HG02798 (cell line): ENCODE measurements around the gene CDK11A.
A peak's percentile ranks its signal among the peaks of the same experiment; 100 is the strongest.
"Not testable (repeated sequence)": the region's sequence is repeated elsewhere in the genome, so short reads cannot be mapped to it uniquely, and the experiment has no call there.

Source experiments
- ATAC-seq: cut with Tn5 transposase; IDR thresholded peaks from one replicate; pipeline ENCODE4 v1.9.1; 2021; ENCODE audit warnings: mild to moderate bottlenecking; ENCODE audit not compliant: unreplicated experiment, poor library complexity

The CDK11A gene

GRCh38 chr1:1665815-1666251 is 58.3 kb downstream of the CDK11A start:
- ATAC-seq, result no peak

GRCh38 chr1:1664941-1665814 is 59.0 kb downstream of the CDK11A start:
- ATAC-seq, result no peak

GRCh38 chr1:1664318-1664717 is 59.8 kb downstream of the CDK11A start:
- not testable (repeated sequence) for ATAC-seq

GRCh38 chr1:1662830-1663560 is 61.2 kb downstream of the CDK11A start:
- not testable (repeated sequence) for ATAC-seq

- ATAC-seq, result not testable (repeated sequence)
These were observed 61.8 kb downstream of the CDK11A start for GRCh38 chr1:1662392-1662791.

GRCh38 chr1:1658583-1659549 is 65.3 kb downstream of the CDK11A start, which contains the start of gene CDK11B:
Gene CDK11B (minus strand): TSS chr1:1659004. CDS start chr1:1657485, 1,519 bp downstream.
- peak; percentile 89 for ATAC-seq
